ENCODE results near the gene CARD10. TPM values are rescaled to one million over a fixed set of nuclear protein-coding genes. Genes with fewer than 3 reads are reported as not detected.
A peak's percentile ranks its signal among the peaks of the same experiment; 100 is the strongest.

CARD10 gene
- total RNA-seq, 6 experiments from 2014 or later = 9.0 to 27.8 (median 14.2) TPM

GRCh38 chr22:37566329-37566837 is 47.2 kb upstream of the CARD10 start:
- no peaks in the 10 kb centered on the region for H3K27me3 ChIP-seq
- ATAC-seq = no peak
- TF ChIP-seq POLR2A (IDR thresholded peaks at IDR 0.05) = peak; percentile 4
- TF ChIP-seq, protein P1, sequence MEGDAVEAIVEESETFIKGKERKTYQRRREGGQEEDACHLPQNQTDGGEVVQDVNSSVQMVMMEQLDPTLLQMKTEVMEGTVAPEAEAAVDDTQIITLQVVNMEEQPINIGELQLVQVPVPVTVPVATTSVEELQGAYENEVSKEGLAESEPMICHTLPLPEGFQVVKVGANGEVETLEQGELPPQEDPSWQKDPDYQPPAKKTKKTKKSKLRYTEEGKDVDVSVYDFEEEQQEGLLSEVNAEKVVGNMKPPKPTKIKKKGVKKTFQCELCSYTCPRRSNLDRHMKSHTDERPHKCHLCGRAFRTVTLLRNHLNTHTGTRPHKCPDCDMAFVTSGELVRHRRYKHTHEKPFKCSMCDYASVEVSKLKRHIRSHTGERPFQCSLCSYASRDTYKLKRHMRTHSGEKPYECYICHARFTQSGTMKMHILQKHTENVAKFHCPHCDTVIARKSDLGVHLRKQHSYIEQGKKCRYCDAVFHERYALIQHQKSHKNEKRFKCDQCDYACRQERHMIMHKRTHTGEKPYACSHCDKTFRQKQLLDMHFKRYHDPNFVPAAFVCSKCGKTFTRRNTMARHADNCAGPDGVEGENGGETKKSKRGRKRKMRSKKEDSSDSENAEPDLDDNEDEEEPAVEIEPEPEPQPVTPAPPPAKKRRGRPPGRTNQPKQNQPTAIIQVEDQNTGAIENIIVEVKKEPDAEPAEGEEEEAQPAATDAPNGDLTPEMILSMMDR (IDR thresholded peaks at IDR 0.05) = no peak
- peaks cover 0 to 19% (median 7%) of the 10 kb centered on the region in 4 donors for H3K36me3 ChIP-seq
- H3K4me1 ChIP-seq = peaks cover 0 to 93% (median 61%) of the 10 kb centered on the region in 4 donors
- H3K9me3 ChIP-seq = no peaks in the 10 kb centered on the region
- no peak overlapping the region for H3K4me3 ChIP-seq
- WGBS (ENCODE audit: insufficient coverage, low coverage, low lambda C conversion rate, missing lambda C conversion rate) = 13% methylated on average over 3 of the region's 28 CpGs
- DNase-seq = no peak
- H3K27ac ChIP-seq = peak overlapping the region; percentile 25 to 99 (median 67)
- intact Hi-C loops (cut with DNase I) = no loop called here

DNA sequence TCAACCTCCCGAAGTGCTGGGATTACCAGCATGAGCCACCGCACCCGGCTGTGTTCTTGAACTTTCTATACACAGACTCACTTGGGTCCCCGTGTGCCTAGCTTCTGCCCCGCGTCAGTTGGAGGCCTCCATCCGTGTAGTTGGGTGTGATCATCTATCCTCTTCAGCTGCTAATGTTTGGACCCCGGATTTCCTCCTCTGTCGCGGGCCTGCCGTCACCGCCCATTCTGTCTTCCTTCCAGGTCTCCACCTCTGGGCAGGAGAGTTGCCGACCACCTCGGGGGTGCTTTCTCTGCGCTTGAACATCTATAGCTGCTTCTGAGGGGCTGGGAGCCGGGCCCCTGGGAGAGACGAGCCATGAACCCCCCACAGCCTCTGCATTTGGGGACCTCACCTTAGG is 46.6 kb upstream of the CARD10 start:
- TF ChIP-seq, protein P1 (IDR thresholded peaks at IDR 0.05) = no peak
- TF ChIP-seq POLR2A (IDR thresholded peaks at IDR 0.05) = no peak
- WGBS (ENCODE audit: insufficient coverage, low coverage, low lambda C conversion rate, missing lambda C conversion rate) = 8% methylated on average over 11 of the region's 17 CpGs
- Histone ChIP-seq H3K27ac (peak overlapping the region; percentile 25 to 99 (median 67)), H3K4me1 (peaks cover 0 to 88% (median 60%) of the 10 kb centered on the region in 4 donors), H3K27me3 (no peaks in the 10 kb centered on the region), H3K4me3 (no peak overlapping the region), H3K9me3 (no peaks in the 10 kb centered on the region), H3K36me3 (peaks cover 0 to 19% (median 7%) of the 10 kb centered on the region in 4 donors)
- DNase-seq (no peak), ATAC-seq (no peak)
- intact Hi-C loops (cut with DNase I) = no loop called here

GRCh38 chr22:37564111-37564711 is 45.0 kb upstream of the CARD10 start:
- DNase-seq = no peak
- peaks cover 0 to 19% (median 7%) of the 10 kb centered on the region in 4 donors for H3K36me3 ChIP-seq
- 31% methylated on average over 7 of the region's 7 CpGs for WGBS (ENCODE audit: insufficient coverage, low coverage, low lambda C conversion rate, missing lambda C conversion rate)
- H3K9me3 ChIP-seq = no peaks in the 10 kb centered on the region
- H3K27ac ChIP-seq = peak overlapping the region; percentile 95 to 99 (median 97)
- TF ChIP-seq POLR2A (IDR thresholded peaks at IDR 0.05) = peak; percentile 4
- TF ChIP-seq, protein P1 (IDR thresholded peaks at IDR 0.05) = no peak
- ATAC-seq = peak in 1 of 4 donors; percentile 0
- H3K4me3 ChIP-seq = peak overlapping the region in 2 of 3 donors; percentile 11 to 84
- intact Hi-C loops (cut with DNase I) = no loop called here
- no peaks in the 10 kb centered on the region for H3K27me3 ChIP-seq
- H3K4me1 ChIP-seq = peaks cover 0 to 79% (median 51%) of the 10 kb centered on the region in 4 donors

GRCh38 chr22:37563153-37564081 is 44.2 kb upstream of the CARD10 start:
- peak overlapping the region; percentile 95 to 99 (median 97) for H3K27ac ChIP-seq
- peaks cover 0 to 19% (median 7%) of the 10 kb centered on the region in 4 donors for H3K36me3 ChIP-seq
- ATAC-seq (peak; percentile 0 to 38 (median 5)), DNase-seq (peak in 2 of 3 donors; percentile 72 to 80)
- TF ChIP-seq, protein P1 (IDR thresholded peaks at IDR 0.05) = no peak
- peak; percentile 44 for TF ChIP-seq POLR2A (IDR thresholded peaks at IDR 0.05)
- H3K4me3 ChIP-seq = peak overlapping the region in 2 of 3 donors; percentile 63 to 84
- 7% methylated on average over 13 of the region's 14 CpGs for WGBS (ENCODE audit: insufficient coverage, low coverage, low lambda C conversion rate, missing lambda C conversion rate)
- intact Hi-C loops (cut with DNase I) = no loop called here
- H3K9me3 ChIP-seq = no peaks in the 10 kb centered on the region
- H3K27me3 ChIP-seq = no peaks in the 10 kb centered on the region
- H3K4me1 ChIP-seq = peaks cover 0 to 79% (median 49%) of the 10 kb centered on the region in 4 donors
